GM12865 (cell line): ENCODE measurements around the gene MBLAC2.

Source experiments
- DNase-seq: peaks from one replicate; pipeline ENCODE4 v3.0.0; 2010; ENCODE audit warnings: low read depth
- H3K4me3 ChIP-seq: 2 replicates; pipeline ENCODE4 v1.5.1; 2011; ENCODE audit warnings: mild to moderate bottlenecking, low read depth, low read length, control low read depth
- TF ChIP-seq, protein P1 (sequence below): IDR thresholded peaks from 2 replicates; pipeline ENCODE4 v1.5.1; 2011; ENCODE audit warnings: low read length, control low read depth, low read depth, inconsistent platforms; ENCODE audit not compliant: insufficient read depth; ENCODE audit errors: missing control alignments

The MBLAC2 gene

DNA sequence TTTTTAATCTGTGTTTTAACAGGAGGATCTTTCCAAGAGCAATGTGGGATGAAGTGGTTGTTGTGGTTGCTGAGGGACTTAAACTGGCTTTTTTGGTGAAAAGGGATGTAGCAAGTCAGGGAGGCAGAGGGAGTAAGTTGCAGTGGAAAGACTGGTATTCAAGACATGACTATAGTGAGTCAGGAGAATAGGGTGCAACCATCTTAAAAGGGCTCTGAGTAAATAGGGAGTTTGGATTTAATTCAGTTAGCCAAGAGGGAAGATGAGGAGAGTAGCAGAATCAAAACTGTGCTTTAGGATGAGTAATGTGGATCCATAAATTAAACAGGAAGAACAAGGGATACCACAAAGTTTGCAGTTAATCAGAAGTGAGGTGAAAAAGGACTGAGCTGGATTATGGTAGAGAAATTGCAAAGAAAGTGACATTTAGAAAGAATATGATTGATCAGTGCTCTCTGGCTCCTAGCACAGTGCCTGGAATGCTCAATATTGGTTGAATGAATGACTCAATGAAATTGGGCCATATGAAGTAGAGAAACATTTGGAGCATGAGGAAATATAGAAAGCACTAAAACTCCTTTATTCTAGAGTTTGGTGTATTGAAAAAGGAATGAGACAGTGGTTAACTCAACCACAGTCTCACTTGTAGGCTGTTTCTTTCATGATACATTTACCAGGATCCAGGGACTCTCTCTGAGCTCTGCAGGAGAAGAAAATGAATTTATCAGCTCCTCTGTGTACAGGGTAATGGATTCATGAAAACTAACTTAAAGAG is 5.2 kb upstream of the MBLAC2 start:
- TF ChIP-seq, protein P1, sequence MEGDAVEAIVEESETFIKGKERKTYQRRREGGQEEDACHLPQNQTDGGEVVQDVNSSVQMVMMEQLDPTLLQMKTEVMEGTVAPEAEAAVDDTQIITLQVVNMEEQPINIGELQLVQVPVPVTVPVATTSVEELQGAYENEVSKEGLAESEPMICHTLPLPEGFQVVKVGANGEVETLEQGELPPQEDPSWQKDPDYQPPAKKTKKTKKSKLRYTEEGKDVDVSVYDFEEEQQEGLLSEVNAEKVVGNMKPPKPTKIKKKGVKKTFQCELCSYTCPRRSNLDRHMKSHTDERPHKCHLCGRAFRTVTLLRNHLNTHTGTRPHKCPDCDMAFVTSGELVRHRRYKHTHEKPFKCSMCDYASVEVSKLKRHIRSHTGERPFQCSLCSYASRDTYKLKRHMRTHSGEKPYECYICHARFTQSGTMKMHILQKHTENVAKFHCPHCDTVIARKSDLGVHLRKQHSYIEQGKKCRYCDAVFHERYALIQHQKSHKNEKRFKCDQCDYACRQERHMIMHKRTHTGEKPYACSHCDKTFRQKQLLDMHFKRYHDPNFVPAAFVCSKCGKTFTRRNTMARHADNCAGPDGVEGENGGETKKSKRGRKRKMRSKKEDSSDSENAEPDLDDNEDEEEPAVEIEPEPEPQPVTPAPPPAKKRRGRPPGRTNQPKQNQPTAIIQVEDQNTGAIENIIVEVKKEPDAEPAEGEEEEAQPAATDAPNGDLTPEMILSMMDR = no peak
- no peak overlapping the region for H3K4me3 ChIP-seq
- no peak for DNase-seq

DNA sequence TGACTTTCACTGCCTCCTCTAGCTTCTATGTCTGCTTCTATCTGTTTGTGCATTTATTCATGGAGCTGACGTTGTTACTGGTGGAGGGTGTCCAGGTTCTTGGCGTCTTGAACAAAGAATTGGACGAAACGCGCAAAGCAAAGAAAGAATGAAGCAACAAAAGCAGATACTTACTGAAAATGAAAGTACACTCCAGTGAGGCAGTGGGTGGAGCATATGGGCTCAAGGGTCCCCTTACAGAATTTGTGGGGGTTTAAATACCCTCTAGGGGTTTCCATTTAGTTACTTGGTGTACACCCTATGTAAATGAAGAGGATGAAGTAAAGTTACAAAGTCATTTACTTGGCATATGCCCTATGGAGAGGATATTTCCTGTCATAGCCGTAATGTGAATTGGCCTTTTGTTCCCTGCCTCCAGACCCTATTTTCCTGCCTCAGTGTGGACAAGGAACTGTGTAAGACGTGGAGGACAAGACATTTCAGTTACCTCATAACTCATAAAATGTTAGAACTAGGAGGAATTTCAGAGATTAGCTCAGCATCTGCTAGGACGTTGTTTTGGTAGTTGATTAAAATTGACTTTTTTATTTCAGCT is 3.1 kb upstream of the MBLAC2 start:
- DNase-seq = no peak
- no peak overlapping the region for H3K4me3 ChIP-seq
- TF ChIP-seq, protein P1 = no peak

DNA sequence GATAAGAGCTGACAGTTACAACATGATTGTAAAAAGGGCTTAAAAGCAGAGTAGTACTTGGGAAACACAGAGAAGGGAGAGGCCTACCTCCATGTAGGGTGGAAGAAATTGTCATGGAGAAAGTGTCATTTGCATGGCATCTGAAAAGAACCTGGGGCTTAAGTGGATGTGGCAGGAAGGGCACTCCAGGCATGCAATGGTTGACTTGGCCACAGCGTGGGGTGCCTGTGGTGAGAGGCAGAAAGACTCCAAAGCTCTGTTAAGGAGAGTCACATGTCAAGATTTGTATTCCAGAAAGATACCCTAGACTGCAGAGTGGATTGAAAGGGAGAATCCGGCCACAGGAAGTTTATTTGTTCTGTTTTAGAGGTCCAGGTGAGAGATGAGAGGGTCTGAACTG is 2.5 kb upstream of the MBLAC2 start:
- no peak overlapping the region for H3K4me3 ChIP-seq
- DNase-seq = no peak
- TF ChIP-seq, protein P1 = no peak

DNA sequence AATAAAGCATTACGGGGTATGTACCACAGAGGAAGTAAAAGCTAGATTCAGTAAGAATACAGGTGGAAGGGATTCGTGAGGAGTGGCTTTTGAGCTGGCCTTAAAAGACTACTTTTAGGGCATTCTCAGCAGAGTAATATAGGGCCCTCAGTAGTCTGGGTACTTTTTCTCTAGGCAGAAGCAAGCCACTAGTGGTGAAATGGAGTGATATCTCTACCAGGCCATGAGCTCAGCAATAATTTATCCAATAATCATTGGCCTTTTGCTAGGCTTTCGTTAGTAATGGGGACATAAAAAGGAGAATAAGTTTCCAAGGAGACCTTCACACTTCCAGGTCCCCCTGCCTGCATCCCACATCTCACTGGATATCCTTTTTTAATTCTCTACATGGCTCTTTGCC is 1.8 kb upstream of the MBLAC2 start:
- DNase-seq = peak; percentile 8
- H3K4me3 ChIP-seq = no peak overlapping the region
- TF ChIP-seq, protein P1 = no peak

DNA sequence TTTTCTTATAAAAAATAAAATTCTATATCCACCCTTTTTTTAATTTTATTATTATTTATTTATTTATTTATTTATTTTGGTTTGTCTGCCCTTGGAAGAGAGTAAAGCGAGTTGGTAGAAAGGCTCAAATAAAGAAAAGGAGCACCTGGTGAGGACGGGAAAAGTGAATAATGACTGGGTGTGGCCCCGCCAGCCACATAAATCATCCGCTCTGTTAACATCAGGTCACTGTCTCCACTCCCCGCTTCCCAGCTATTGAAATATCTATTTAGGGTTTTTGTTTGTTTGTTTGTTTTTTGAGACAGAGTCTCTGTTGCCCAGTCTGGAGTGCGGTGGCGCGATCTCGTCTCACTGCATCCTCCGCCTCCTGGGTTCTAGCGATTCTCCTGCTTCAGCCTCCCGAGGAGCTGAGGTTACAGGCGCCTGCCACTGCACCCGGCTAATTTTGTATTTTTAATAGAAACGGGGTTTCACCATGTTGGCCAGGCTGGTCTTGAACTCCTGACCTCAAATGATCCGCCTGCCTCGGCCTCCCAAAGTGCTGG is 937 bp upstream of the MBLAC2 start:
- H3K4me3 ChIP-seq = peak overlapping the region; percentile 90
- DNase-seq = no peak

DNA sequence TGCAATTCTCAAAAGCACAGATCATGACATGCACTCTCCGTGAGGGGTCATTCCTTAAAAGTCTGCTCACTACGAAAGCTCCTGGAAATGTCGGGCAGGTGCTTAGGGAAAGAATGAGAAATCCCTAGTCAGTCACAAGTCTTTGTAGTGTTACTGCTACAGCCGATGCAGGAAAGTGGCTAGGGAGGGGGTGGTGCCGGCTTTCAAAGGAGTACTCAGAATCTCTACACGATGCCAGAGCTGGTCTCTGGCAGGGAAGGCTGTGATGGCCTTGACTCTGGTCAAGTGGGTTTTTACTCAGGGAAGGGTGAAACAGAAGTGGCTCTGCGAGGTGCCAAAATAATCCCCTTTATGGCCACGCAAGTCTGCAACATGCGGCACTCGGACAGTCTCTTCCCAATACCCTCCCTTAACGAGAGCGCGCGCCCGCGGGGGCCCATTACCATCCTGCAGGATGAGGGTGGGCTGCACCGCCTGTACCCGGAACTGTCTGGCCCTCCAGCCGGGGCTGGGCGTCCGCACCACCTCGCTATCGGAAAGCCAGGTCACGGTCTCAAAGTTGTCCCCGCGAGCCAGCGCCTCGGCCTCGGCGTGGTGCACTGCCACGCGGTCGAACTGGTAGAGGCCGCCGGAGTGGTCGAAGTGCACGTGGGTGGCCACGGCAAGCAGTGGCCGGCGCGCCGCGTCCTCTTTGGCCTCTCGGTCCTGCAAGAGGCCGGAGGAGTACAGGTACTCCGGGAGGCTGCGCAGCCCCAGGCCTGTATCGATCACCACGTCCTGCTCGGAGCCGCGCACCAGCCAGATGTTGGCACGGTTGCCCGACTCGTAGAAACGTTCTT is 956 bp downstream of the MBLAC2 start:
- no peak for DNase-seq
- peak overlapping the region; percentile 90 for H3K4me3 ChIP-seq
- TF ChIP-seq, protein P1 = no peak

More for the DNA sequence above, 937 bp upstream of the MBLAC2 start:
- TF ChIP-seq, protein P1 = no peak
